LoVo (cell line): ENCODE results near the gene PLEKHO2.

Experiments
- DNase-seq: peaks from one replicate; pipeline ENCODE4 v3.0.0-alpha.2; 2016; ENCODE audit warnings: low spot score

The PLEKHO2 gene

DNA sequence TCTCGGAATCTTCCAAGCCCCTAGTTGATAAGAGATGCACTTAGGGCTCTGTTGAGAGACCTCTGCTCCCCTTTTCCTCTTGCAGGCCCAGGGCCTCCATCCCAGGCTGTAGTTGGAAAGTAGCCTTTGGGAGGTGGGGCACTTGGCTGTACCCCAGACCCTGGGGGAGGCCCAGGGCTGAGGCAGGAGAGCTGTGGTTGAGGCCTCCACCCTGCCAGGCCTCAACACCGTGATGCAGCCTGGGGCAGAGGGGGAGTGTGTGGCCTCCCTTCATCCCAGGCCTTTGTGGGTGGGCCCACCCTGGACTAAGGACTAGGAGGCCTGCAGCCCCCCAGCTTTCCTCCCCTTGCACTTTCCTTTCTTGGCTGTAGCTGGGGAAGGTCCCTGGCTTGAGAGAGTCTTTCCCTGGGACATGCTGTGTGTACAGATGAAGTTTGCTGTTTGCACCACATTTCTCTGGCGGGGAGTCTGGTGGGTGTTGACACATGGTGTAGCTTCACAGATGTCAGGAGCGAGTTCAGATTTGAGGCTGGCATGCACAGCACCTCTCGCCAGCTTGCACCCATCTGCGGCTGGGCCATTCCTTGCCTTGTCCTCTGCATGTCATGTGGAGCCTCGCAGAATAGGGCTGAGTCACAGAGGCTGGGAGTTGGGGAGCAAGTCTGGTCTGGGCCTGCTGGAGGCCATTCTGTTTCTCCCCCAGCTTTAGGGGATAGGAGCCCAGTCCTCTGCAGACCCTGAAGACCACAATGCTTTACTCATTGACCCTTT, 13.7 kb downstream of the PLEKHO2 start:
- no peak for DNase-seq

DNA sequence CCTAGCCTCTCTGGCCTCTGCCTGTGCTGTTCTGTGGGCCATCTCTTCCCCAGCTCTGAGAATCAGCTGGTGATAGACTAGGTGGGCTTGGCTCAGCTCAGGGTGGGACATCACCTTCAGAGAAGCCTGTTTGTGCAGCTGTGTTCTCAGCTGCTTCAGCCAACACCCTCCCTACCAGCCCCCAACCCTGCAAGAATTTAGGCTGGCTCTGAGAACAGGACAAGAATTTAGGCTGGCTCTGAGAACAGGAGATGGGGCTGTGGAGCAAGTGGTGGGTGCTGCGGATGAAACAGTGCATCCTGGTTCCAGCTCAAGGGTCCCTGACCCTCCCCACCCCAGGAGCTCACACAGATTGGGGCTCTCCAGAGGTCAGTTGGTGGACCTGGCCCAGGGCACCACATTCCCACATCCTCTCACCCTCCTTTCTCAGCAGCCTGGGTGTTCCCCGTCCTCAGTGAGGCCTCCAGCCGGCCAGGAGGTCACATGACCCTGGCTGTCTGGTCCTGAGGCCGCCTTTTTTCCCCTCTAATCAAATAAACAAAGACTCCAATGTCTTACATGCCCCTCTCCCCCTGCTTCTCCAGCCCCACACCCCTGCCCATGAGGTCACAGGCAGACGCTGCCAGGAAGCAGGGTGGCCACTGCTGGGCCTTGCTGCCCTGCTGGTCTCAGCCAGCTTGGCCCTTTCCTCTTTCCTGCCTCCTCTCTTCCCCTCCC, 14.9 kb downstream of the PLEKHO2 start:
- no peak for DNase-seq

DNA sequence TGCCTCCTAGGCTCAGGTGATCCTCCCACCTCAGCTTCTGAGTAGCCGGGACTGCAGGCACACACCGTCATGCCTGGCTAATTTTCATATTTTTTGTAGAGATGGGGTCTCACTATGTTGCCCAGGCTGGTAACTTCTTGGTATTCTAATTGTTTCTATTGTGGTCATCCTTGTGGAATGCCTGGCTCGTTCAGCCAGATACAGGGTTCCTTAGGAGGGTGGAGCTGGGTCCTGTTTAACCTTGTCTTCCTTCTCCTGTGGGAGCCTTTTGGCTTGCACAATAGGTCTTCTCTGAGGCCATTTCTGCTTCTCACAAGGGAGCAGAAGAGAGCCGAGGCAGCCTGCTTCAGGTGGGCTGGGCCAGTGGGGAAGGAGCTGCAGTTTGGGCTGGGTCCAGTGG, 15.7 kb downstream of the PLEKHO2 start:
- no peak for DNase-seq

DNA sequence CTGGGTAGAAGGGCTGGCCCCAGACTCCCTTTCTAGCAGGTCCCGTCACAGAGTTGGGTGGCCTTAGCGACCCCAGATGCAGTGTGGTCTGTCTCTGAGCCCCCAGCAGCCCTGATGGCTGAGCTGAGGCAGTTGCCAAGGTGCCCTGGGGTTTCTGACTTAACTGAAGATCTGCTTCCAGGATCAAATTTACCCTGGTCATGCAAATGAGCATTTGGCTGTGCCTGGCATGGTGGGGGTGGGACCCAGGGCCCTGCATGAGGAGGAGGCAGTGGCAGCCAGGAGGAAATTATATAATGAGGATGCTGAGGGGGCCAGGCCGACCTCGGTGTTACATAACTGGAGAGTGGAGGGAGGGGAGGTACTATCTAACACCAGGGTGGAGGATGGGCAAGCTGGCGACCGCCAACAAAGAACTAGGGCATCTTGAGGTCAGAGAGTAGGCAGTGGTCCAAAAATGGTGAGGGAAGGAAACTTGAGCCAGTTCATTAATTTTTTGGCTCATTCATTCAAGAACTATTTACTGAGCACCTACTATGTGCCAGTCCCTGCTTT, 16.4 kb downstream of the PLEKHO2 start:
- no peak for DNase-seq

DNA sequence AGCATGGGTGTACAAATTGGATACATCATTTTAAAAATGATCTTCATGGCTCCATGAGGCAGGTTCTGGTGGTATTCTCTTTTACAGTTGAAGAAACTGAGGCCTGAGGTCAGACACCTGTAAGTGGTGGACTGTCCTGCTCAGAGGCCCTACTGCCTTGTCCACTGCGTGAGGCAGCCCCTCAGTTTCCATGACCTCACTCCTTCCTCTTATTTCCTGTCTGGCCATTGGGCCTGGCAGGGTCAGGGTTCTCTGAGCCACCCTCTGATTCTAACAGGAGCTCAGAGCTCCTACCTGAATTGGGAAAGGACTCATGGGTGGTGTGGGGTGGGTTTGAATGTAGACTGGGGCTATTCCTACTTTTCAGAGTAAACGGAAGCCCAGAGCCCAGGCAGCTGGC, 17.5 kb downstream of the PLEKHO2 start:
- no peak for DNase-seq

DNA sequence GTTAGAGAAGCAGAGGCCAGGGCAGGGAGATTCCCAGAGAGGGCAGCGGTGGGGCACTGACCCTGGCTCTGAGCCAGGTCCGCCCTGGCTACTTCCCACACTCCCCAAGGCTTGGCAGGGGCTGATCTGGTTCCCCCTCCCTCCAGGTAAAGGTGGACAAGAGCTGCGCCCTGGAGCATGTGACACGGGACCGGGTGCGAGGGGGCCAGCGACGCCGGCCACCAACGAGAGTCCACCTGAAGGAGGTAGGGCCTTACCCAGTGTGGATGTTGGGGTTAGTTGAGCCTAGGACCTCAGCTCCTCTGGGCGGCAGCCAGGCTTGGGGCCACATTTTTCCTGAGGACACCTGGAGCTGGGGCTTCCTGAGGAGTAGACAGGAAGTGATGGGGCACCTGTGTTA, 19.6 kb downstream of the PLEKHO2 start:
- no peak for DNase-seq

DNA sequence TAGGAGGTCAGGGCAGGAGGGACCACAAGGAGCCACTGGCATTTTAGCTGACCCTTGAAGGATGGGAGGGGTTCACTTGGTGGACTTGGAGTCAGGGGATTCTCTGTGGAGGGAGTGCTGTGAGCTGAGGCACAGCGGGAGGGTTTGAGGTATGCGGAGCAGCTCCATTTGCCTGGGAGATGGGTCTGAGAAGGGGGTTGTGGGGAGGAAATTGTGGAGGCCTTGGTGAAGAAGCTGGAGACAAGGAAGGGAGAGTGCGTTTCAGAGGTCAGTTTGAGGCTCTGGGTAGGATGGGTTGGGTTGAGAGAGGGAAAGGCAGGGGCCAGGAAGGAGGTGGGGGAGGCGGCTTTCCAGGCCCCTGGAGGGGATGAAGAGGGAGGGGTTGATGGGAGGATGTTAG, 20.2 kb downstream of the PLEKHO2 start:
- no peak for DNase-seq

DNA sequence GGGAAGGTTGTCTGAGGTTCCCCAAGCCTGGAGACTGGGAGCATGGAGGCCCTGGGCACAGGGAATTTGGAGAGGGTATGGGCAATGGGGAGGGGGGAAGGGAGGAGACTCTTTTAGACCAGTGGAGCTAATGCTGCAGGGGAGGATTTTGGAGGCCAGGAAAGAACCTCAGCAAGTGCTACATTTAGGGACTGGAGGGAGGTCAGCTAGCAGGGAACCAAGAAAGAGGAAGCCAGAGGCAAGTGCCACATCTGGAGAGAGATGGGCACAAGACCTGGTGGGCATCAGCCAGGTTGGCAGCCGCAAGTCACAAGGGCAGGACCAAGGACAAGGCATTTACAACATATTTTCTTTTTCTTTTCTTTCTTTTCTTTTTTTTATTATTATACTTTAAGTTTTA, 20.7 kb downstream of the PLEKHO2 start:
- DNase-seq = no peak

DNA sequence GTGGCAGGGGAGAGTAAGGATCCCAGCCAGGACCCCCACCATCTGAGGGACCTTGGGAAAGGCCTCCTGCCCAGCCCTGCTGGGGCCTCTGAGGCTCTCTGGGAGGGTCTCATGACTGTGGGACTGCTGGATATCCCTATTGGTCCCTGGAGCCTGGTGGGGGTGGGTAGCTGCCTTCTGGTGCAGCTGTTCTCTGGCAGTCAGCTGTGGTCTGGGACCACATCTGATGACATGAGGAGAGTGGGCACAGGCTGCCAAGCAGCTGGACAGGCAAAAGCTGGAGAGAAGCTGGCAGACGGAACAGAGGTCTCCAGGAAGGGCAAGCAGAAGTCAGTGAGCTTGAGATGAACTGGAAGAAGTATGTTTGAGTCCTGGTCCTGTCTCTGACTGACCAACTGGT, 22.4 kb downstream of the PLEKHO2 start:
- DNase-seq = no peak

DNA sequence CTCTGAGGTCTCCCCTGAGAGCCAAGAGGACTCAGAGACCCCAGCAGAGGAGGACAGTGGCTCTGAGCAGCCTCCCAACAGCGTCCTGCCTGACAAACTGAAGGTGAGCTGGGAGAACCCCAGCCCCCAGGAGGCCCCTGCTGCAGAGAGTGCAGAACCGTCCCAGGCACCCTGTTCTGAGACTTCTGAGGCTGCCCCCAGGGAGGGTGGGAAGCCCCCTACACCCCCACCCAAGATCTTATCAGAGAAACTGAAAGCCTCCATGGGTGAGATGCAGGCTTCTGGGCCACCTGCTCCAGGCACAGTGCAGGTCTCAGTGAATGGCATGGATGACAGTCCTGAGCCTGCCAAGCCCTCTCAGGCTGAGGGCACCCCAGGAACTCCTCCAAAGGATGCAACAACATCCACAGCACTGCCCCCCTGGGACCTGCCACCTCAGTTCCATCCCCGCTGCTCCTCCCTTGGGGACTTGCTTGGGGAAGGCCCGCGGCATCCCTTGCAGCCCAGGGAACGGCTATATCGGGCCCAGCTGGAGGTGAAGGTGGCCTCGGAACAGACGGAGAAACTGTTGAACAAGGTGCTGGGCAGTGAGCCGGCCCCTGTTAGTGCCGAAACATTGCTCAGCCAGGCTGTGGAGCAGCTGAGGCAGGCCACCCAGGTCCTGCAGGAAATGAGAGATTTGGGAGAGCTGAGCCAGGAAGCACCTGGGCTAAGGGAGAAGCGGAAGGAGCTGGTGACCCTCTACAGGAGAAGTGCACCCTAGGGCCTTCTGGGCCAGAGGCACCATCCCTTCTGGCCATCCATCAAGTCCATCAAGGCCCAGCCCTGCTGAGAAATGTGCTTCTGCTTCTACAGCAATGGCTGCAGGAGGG, 23.6 kb downstream of the PLEKHO2 start:
- no peak for DNase-seq

DNA sequence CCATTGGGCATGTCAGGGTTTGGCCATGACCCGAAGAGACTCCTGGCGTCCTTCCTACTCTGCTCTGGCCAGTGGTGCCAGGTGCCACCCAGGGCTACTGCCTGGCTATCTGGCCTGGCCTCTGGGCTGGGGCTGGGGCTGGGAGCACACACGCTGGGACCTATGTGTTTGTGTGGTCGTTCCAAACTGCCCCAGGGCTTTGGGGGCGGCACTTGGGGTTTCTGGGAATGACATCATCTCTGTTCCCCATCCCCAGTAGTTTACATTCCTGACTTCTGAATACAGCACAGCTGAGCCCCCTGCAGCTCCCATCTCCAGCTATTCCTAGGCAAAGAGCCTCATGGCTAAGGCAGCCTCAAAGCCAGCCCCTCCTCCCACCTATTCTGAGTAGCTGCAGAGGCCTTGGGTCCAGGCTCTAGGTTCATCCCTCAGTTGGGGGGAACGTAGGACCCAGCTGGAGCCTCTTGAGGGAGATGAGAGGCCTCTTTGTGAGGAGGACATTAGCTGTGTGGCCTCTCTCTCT, 24.3 kb downstream of the PLEKHO2 start:
- DNase-seq = no peak

DNA sequence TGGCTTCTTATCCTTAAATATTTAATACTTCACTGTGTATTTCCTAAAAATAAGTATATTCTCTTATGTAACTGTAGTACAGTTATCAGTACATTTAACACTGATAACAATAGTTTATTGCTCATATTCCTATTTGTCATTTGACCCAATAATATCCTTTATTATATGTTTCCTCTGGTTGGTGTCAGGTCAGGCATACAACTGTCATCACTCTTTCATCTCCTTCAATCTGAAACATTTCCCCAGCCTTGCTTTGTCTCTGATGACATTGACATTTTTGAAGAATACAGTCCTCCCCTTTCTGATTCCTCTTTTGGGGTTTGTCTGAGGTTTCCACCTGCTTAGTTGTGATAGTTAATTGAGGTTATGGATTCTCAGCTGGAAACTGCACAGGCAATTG, 27.8 kb downstream of the PLEKHO2 start:
- no peak for DNase-seq

DNA sequence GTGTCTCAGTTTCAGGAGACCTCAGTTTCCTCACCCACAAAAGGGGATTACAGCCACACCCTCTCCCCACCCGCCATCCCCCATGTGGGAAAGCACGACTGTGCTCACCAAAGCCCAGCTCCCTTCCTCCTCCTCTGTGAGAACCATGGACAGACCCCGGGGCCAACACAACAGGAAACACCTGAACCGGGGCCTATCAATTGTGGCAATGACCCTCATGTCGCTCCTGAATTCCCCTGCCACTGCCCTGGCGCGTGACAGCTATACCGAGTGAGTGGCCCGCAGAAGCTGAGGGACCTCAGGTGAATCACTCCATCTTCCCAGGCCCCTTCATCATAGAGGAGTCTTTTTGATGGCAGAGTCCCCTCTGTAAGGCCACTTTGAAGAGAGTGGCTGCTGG, 28.6 kb downstream of the PLEKHO2 start:
- DNase-seq = no peak

DNA sequence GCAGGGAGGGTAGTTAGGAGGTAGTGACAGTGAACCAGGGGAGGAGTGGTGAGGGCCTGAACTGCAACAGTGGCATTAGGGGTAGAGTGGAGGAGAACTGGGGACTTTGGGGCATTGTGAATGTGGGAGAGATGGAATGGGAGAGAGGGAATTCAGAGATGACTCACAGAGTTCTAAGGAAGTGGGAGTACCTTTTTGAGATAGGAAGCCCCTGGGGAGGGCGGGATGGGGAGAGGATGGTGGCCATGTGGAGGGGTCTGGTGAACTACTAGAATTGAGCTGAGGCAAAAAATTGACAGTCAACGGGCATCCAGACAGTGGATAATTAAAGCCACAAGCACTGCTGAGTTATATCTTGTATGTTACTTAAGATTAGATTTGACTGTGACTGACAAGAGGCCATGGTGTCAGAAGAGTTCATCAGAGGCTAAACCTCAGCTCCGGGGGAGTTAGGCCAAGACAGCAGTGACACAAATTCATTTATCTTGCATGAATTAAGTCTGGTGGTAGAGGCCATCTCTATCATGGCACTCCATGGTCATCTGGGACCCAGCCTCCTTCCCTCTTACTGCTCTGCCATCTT, 34.0 kb downstream of the PLEKHO2 start:
- DNase-seq = no peak

DNA sequence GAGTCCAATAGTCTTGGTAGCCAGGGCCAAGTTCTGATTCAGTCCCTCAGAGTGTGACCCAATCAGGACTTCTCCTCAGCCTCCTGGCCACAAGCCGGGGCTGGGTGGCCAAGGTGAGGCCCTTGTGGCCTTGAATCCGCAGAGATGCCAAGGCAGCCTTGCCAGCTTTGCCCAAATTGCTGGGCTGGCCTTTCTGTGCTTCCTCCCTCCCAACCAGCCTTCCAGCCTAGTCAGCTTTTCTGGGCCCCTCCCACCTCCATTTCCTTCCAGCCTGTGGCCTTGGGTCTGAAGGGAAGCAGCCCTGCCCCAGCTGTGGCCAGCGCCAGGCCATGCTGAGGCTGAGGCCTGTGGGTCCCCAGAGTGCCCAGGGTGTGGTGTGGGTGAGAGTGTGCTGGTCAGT, 35.7 kb downstream of the PLEKHO2 start:
- no peak for DNase-seq

DNA sequence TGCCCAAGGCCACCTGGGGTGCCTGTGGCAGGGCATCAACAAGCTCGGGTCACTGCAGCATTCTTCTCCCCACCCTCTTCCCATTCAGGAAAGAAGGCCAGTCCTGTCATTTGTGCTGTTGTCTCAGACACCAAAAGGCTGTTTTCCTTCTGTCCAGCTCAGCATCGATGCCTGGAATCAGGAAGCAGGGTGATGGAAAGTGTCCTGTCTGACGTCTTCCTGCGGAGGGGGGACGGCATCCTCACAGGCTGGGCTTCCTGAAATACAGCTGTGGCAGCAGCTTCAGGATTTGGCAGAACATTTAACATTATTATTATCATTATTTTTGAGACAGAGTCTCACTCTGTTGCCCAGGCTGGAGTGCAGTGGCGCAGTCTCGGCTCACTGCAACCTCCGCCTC, 37.0 kb downstream of the PLEKHO2 start:
- no peak for DNase-seq

DNA sequence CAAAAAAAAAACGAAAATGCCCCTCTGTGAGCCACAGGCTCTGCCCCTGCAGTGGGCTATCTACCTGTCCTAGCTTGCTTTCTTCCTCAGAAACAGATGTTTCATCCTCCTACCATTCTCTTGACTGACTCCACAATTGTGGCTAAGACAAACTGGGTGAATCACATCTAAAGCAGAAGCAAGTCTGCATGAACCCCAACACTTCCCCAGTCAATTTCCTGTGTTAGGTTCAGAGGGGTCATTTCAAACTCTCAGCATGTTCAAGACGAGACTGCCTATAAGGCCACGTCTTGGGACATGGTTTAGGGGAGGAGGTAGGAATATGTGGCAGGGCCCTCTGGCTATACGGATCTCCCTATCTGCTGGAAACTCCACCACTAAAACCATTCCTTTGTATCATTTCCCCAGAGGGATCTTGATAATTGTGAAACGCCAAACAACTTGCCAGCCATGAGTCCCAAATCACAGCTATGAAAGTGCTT, 41.4 kb downstream of the PLEKHO2 start:
- DNase-seq = no peak

DNA sequence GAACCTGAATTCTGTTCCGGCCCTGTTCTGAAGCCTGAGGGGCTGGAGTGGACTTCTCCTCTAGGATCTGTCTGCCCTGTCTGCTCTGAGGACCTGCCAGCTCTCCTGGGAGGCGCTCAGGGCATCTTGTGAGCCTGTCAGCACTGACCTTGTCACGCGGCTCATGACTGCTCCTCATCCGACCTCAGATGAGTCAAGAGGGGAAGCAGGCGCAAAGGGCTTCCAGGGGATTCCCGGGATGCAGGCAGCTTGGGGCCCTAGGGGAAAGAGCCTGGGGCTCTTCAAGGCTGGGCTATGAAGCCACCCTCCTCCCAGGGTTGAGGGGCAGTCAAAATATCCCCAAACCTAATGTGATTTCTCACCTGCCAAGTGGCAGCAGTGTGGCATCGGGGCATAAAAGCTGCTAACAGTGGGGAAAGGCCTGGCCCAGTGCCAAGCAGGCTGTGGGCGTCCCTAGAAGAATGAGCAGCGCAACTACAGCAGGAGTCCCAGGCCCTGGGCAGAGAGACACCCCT, 42.3 kb downstream of the PLEKHO2 start:
- DNase-seq = no peak

DNA sequence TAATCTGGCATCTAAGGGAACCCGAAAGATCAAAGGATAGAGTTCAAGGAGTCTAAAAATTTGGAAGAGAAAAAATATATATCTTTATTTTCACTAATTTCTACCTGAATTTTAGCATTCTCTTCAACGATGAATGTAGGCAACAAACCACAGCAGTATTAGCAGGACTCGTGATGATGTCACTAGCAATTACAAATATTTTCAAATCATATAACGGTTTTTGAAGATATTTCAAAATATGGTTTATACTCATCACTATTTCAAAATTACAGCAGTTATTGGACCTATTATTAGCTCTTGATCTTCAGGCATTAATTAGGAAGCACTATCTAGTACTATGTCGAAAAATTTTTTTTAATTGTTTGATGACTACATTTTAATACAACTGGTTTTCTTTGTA, 43.0 kb downstream of the PLEKHO2 start:
- no peak for DNase-seq

DNA sequence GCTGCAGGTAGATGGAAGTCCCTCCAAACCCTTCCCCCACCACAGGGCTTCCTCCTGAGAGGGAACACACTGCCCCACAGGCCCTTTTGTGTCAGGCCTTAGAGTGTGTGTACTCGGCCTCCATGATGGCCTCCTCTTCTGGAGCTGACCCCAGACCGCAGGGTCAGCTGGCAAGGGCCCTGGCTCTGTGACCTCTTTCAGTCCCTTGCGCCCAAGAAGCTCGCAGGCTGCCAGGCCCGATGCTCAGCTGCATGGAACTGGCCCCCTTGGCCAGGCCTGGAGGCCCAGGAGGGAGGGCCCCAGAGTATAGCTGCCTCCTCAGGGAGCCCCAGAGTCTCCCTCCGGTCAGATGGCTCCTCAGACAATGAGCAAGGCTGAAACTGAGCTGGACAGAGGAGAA, 46.6 kb downstream of the PLEKHO2 start:
- DNase-seq = no peak

DNA sequence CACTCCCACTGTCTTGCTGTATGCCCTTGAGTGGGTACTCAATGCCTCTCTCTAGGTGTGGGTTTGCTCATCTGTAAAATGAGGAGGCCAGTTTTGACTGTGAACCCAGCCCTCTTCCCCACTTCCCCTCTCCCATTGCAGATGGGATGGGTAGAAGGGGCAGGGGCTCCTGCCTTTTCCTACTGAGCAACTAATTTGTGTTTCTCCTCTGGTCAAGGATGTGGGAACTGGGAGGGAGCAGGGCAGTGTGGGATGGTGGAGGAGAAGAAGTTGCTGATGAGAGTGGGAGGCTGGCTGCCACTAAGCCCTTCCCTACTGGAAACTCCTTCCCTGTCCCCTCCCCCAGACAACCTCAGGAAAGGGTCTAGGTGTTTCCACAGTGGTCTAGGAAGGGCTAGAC, 49.8 kb downstream of the PLEKHO2 start:
- DNase-seq = no peak
